Measurements from ENCODE around the gene KIAA1143. TPM values are rescaled to one million over a fixed set of nuclear protein-coding genes. Genes with fewer than 3 reads are reported as not detected.

Gene KIAA1143
- total and polyA plus RNA-seq, 2 of the 13 experiments (the other 11 are each of a cell fraction or from before 2014, with no cell fraction given) = 9.9 to 27.2 TPM

GRCh38 chr3:44761424-44762169, at the start of gene KIAA1143, which contains the start of gene KIF15 (continued):
- TF ChIP-seq ZBTB33 (CRISPR knock-in tag; IDR thresholded peaks at IDR 0.05) = no peak; the same call in none of the 2 replicates
- TF ChIP-seq EZH2 (conservative IDR thresholded peaks at IDR 0.05; ENCODE audit: low read depth, low read length) = no peak
- peak; percentile 75 for TF ChIP-seq CBFB (CRISPR knock-in tag; IDR thresholded peaks at IDR 0.05)
- TF ChIP-seq ESRRA (CRISPR knock-in tag; IDR thresholded peaks at IDR 0.05; ENCODE audit: low read depth) = 0 out of 2 replicates have a peak, but pooled peaks have one; percentile 10
- 0 out of 2 replicates have a peak, but pooled peaks have one; percentile 47 for TF ChIP-seq ZNF34 (CRISPR knock-in tag; IDR thresholded peaks at IDR 0.05; ENCODE audit: borderline replicate concordance)
- TF ChIP-seq PRDM15 (CRISPR knock-in tag; IDR thresholded peaks at IDR 0.05) = no peak
- TF ChIP-seq HOXA9 (CRISPR knock-in tag; IDR thresholded peaks at IDR 0.05; ENCODE audit: borderline replicate concordance) = 0 out of 2 replicates have a peak, but pooled peaks have one; percentile 21
- no peak; the same call in none of the 2 replicates for TF ChIP-seq HOMEZ (CRISPR knock-in tag; IDR thresholded peaks at IDR 0.05; ENCODE audit: low read depth)
- TF ChIP-seq ZNF784 (CRISPR knock-in tag; IDR thresholded peaks at IDR 0.05; ENCODE audit: borderline replicate concordance) = no peak
- TF ChIP-seq ELF4 (CRISPR knock-in tag; IDR thresholded peaks at IDR 0.05; ENCODE audit: borderline replicate concordance) = peak; percentile 67
- peak; percentile 73 to 86; a peak in 3 of 4 replicates for TF ChIP-seq POLR2A (IDR thresholded peaks at IDR 0.05; ENCODE audit: insufficient read depth in 1 of 2, low read depth in 2 of 2, low read length in 2 of 2)
- no peak for TF ChIP-seq ZNF343 (CRISPR knock-in tag; IDR thresholded peaks at IDR 0.05)
- TF ChIP-seq PAF1 (CRISPR knock-in tag; IDR thresholded peaks at IDR 0.05) = no peak
- TF ChIP-seq RNF219 (CRISPR knock-in tag; IDR thresholded peaks at IDR 0.05) = no peak
- TF ChIP-seq ZNF772 (CRISPR knock-in tag; IDR thresholded peaks at IDR 0.05) = peak; percentile 95
- TF ChIP-seq ZFP90 (CRISPR knock-in tag; IDR thresholded peaks at IDR 0.05; ENCODE audit: borderline replicate concordance) = peak; percentile 72; the same call in 1 of the 2 replicates
- TF ChIP-seq ZNF180 (CRISPR knock-in tag; IDR thresholded peaks at IDR 0.05; ENCODE audit: borderline replicate concordance, low read depth) = no peak

Data from HepG2 (cell line).